ENCODE data around the gene POU2F3.

DNA sequence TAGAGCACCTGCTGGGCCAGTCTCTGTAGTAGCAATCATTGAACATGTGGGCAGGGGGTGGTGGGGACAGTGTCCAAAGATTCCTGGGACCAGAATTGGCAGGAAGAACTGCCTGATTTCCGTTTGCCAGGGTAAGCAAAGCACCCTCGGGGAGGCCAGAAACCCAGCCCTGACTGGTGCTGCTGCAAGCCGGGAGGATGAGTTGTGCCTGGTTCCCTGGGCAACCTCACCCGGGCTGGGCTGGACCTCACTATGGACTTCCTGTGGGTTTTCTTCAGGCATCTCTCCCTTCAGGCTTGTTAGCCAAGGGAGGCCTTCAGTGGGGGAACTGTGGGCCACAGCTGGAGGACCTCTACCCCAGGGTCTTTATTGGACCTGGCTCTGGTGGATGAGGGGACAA, 8.0 kb upstream of the POU2F3 start:
- TF ChIP-seq POLR2A (IDR thresholded peaks at IDR 0.05) (no peak), POLR2AphosphoS5 (IDR thresholded peaks at IDR 0.05) (no peak)
- TF ChIP-seq, protein P1, sequence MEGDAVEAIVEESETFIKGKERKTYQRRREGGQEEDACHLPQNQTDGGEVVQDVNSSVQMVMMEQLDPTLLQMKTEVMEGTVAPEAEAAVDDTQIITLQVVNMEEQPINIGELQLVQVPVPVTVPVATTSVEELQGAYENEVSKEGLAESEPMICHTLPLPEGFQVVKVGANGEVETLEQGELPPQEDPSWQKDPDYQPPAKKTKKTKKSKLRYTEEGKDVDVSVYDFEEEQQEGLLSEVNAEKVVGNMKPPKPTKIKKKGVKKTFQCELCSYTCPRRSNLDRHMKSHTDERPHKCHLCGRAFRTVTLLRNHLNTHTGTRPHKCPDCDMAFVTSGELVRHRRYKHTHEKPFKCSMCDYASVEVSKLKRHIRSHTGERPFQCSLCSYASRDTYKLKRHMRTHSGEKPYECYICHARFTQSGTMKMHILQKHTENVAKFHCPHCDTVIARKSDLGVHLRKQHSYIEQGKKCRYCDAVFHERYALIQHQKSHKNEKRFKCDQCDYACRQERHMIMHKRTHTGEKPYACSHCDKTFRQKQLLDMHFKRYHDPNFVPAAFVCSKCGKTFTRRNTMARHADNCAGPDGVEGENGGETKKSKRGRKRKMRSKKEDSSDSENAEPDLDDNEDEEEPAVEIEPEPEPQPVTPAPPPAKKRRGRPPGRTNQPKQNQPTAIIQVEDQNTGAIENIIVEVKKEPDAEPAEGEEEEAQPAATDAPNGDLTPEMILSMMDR (IDR thresholded peaks at IDR 0.05): no peak
